Spleen (tissue), 3 donors: Measurements from ENCODE around the gene PACRG.

Experiments used
- POLR2A ChIP-seq, 3 donors: fragments of 450-650 bp; IDR thresholded peaks; one replicate each; pipeline ENCODE4 v1.5.1; 2017; ENCODE audit warnings: antibody characterized with exemption in 3 of 3, mild to moderate bottlenecking in 1 of 3
- POLR2AphosphoS5 ChIP-seq, 3 donors: sonication (generic); formaldehyde crosslinking; IDR thresholded peaks; one replicate each; pipeline ENCODE4 v1.5.1; 2017; ENCODE audit warnings: antibody characterized with exemption in 3 of 3

DNA sequence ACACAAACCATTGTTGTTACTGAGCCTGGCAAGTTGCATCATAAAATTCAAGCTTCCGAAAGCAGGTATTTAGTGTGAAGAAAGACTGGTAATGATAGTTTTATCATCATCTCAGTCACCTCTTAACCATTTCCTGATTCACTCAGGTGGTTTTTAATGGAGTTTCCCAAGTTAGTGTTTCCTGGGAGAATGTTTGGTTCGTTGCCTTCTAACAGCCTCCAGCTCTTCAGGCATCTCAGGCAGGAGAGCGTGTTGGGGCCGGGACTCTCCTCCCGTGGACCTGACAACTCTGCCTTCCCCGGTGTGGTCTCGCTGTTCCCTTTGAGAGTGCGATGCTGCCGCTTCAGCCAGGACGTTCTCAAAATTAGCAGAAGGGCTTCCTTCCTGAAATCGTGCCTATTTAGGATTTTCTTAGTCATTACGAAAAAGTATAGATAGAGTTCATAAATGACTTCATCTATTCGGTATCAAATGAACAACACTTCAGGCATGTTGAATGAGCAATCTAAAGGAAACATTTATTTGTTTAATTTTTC, 581.8 kb downstream of the PACRG start:
- TF ChIP-seq POLR2AphosphoS5 (IDR thresholded peaks at IDR 0.05) (no peak), POLR2A (IDR thresholded peaks at IDR 0.05) (no peak)
